Measurements from ENCODE around the gene NAA30.

DNA sequence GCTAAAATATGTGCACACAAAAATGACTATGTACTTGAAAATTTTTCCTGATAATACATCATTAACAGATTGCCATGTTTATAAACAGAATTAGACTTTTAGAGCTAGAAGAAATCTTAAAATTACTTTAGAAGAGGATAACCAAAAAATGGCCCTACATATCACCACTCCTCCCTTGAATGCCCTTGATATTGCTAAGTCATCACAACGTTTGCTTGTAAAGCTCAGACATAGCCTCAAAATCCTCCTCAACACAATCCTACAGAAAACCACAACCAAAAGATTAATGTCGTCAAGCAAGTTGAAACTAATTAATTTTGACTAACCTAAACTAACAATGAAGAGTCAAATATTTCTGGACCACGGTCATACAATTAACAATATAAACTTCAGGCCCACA lies 19.4 kb upstream of the NAA30 start:
- TF ChIP-seq CTCF (IDR thresholded peaks at IDR 0.05) (no peak), POLR2A (IDR thresholded peaks at IDR 0.05) (no peak), EP300 (IDR thresholded peaks at IDR 0.05) (no peak), POLR2AphosphoS5 (IDR thresholded peaks at IDR 0.05) (no peak)

Measured in suprapubic skin (tissue), 4 donors.